ENCODE measurements around the gene HMGN4. TPM values are rescaled to one million over a fixed set of nuclear protein-coding genes. Genes with fewer than 3 reads are reported as not detected.
A peak's percentile ranks its signal among the peaks of the same experiment; 100 is the strongest.

Gene HMGN4
- total and polyA plus RNA-seq, 8 donors: 8.8 to 24.2 (median 13.2) TPM

- peak in 1 of 6 donors; percentile 46 for DNase-seq
- Histone ChIP-seq H3K4me3 (no peak overlapping the region), H3K36me3 (no peaks in the 10 kb centered on the region), H3K27ac (no peak overlapping the region), H3K4me1 (peaks cover 0 to 3% (median 0%) of the 10 kb centered on the region in 3 donors), H3K9me3 (no peaks in the 10 kb centered on the region), H3K27me3 (no peaks in the 10 kb centered on the region)
- no peak for TF ChIP-seq CTCF (IDR thresholded peaks at IDR 0.05)
- 29 to 33% methylated on average over 16 of the region's 16 CpGs for WGBS, 2 donors
- intact Hi-C loops (cut with DNase I): no loop called here
- ATAC-seq: no peak
- FAIRE-seq: no peak
Observed at GRCh38 chr6:26556263-26557070, 18.3 kb downstream of the HMGN4 start.

- no peak overlapping the region for H3K27ac ChIP-seq
- intact Hi-C loops (cut with DNase I): no loop called here
Observed at GRCh38 chr6:26561533-26562466, 23.6 kb downstream of the HMGN4 start.

GRCh38 chr6:26563488-26563887 is 25.3 kb downstream of the HMGN4 start:
- Histone ChIP-seq H3K4me3 (no peak overlapping the region), H3K27me3 (no peaks in the 10 kb centered on the region), H3K9me3 (no peaks in the 10 kb centered on the region), H3K4me1 (peaks cover 0 to 5% (median 0%) of the 10 kb centered on the region in 3 donors), H3K36me3 (no peaks in the 10 kb centered on the region), H3K27ac (no peak overlapping the region)
- 61 to 64% methylated on average over 6 of the region's 6 CpGs for WGBS, 2 donors
- no peak for DNase-seq
- intact Hi-C loops (cut with DNase I): no loop called here
- no peak for ATAC-seq
- no peak for FAIRE-seq
- TF ChIP-seq CTCF (IDR thresholded peaks at IDR 0.05): no peak

More at GRCh38 chr6:26561533-26562466, 23.6 kb downstream of the HMGN4 start:
- H3K9me3 ChIP-seq: no peaks in the 10 kb centered on the region
- TF ChIP-seq CTCF (IDR thresholded peaks at IDR 0.05): no peak
- no peak overlapping the region for H3K4me3 ChIP-seq
- 75 to 87% methylated on average over 17 of the region's 17 CpGs for WGBS, 2 donors
- DNase-seq: no peak
- H3K4me1 ChIP-seq: no peaks in the 10 kb centered on the region
- ATAC-seq: no peak
- FAIRE-seq: no peak
- no peaks in the 10 kb centered on the region for H3K27me3 ChIP-seq
- no peaks in the 10 kb centered on the region for H3K36me3 ChIP-seq

GRCh38 chr6:26568601-26569432 is 30.7 kb downstream of the HMGN4 start:
- TF ChIP-seq CTCF (IDR thresholded peaks at IDR 0.05): no peak
- Histone ChIP-seq H3K36me3 (no peaks in the 10 kb centered on the region), H3K9me3 (no peaks in the 10 kb centered on the region), H3K4me3 (peak overlapping the region in 3 of 4 donors; percentile 6 to 38 (median 32)), H3K4me1 (peaks cover 0 to 6% (median 0%) of the 10 kb centered on the region in 3 donors), H3K27ac (peak overlapping the region in 1 of 4 donors; percentile 39), H3K27me3 (no peaks in the 10 kb centered on the region)
- DNase-seq: peak; percentile 83 to 98 (median 94)
- peak; percentile 68 to 81 (median 72) for ATAC-seq
- intact Hi-C loops (cut with DNase I): no loop called here
- no peak for FAIRE-seq
- 6 to 7% methylated on average over 34 of the region's 34 CpGs for WGBS, 2 donors

All from pancreas (tissue), 10 donors.